HS-27A (cell line): ENCODE measurements around the gene IRX2.

Experiments used
- DNase-seq: peaks from one replicate; pipeline ENCODE4 v3.0.0-alpha.2; 2012; ENCODE audit warnings: low read depth, missing footprints

The IRX2 gene

DNA sequence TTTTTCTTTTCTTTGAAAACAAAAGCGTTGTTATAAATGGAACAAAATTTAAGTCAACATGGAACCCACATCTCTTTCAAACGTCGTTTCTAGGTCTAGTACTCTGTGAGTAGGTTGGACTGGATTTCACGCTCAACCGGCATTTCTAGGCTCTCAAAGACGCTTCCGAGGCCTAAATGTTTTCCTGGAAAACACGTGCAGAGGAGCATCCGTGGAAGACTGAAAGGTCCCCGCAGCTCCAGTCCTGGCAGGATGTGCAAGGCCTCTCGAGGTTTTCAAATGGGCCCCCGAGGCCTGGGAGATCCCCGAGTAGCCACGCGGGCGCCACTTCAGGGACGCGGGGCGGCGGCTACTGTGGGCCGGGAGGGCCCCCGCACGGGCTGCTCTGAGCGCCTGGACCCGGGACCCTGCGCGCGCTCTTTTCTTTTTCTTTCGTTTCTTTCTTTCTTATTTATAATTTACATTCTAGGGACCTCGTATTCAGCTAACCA is 4.2 kb upstream of the IRX2 start:
- DNase-seq, result no peak

DNA sequence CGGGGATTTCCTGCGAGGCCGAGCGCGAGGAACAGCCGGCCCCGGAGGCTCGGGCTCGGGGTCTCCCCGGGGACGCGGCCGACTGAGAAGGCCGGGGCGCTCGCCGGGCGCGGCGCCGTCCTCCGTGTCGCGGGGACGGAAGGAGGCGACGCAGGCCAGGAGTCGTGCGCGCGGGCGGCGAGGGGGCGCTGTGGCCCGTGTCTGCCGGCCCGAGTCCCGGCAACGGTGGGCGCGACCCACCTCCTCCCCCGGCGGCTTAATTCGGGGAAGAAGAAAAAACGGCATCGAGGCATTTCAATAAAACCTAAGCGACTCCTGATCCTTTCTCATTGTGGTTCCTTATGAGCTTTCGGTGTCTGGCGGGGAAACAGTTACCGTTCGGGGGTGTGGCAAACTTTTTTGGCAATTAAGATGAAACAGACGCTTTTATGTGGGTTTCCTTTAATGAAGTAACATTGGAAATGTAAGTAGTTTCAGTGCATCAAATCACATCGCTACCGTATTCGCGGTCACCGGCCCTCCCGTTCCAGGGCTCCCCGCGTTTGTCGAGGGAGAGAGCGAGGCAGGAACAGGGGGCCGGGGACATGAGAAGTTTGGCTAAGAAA is 3.7 kb upstream of the IRX2 start:
- DNase-seq, result no peak

DNA sequence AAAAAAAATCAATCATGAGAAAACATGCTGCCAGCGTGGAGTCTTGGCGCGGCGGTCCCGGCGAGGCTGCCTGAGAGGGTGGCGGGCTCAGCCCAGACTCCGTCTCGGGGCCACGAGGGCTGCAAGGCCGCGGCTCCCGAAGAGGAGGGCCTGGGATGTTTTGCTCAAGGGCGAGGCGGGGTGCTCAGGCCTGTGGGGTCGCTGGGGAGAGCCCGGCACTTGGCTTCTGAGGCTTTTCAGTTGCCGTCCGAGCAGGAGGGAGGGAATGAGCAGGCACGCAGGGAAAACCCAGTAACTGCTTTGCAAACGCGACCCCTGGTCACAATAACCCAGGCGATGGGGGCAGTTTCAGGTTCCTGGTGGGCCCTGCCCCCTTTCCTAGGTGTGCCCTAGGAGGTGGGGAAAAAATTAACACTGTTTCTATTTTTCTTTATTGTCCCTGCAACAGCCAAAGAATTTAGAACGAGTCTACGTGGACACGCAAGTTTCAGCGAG is 3.2 kb upstream of the IRX2 start:
- DNase-seq, result no peak

DNA sequence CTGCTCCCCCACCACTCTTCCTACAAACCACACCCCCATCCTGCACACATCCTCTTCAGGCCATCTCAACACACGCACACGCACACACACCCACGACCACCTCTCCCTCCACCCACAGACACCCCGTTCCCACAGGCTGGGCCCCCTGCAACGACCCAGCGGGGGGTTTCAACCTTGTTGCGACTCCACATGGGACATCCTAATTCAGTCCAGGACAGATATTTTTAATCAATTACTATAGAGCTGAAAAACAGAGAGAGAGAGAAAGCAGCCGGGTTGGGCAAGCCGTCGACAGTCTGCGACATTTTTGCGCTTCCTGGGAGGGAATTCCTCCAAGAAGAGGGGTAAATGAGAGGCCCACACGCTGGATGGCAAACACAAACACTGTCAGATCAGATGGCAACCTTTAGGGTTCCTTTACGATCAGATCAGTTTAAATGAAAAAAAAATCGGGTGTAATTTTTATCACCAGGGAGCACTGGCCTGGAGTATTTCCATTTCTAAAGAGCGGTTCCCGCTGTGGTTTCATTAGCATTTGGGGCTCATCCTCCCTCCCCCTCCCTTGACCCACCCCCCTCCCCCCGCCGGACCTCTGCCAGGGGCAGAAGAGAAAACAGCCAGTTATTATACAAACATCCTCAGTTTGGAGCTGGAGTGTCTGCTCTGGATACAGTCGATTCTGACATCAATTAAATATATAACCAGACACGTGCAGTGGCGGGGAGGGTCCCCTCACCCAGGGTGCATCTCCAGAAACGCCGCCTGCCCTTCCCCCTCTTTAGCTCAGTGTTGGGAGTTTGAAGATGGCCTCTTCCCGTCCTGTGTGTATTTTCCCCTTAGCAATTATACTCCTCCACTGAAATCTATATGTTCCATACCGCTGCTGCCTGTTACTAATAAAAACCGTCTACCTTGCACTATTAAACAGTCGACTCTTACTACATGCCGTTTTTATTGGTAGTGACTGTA is 2.3 kb upstream of the IRX2 start:
- DNase-seq, result no peak

DNA sequence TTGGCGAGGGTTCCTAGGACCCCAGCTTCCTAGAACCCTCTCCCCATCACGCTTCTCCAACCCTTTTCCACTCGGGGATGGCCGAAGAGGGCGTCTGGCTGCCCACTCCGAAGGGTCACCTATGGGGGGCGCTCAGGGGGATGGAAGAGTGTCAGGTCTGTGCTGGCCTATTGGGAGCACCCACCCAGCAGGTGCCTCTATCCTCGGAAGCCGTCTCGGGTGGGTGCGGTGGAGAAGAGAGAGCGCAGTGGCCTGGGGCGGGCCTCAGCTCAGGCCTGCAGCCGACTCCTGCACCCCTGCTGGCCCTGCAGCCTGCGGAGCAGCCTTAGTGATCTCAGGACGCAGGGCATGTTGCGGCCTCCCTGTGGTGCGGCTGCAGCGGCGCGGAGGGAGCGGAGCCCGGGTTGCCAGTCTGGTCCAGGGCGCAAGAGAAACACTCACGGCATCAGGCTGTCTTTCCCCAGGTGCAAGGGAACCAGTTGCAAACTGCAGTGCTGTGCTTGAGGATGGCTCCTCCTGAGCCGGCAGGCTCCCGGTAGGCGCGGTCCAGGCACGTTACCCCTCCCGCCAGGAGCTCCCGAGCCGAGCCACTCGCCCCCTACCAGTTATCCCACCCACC is 1.5 kb upstream of the IRX2 start:
- no peak for DNase-seq

DNA sequence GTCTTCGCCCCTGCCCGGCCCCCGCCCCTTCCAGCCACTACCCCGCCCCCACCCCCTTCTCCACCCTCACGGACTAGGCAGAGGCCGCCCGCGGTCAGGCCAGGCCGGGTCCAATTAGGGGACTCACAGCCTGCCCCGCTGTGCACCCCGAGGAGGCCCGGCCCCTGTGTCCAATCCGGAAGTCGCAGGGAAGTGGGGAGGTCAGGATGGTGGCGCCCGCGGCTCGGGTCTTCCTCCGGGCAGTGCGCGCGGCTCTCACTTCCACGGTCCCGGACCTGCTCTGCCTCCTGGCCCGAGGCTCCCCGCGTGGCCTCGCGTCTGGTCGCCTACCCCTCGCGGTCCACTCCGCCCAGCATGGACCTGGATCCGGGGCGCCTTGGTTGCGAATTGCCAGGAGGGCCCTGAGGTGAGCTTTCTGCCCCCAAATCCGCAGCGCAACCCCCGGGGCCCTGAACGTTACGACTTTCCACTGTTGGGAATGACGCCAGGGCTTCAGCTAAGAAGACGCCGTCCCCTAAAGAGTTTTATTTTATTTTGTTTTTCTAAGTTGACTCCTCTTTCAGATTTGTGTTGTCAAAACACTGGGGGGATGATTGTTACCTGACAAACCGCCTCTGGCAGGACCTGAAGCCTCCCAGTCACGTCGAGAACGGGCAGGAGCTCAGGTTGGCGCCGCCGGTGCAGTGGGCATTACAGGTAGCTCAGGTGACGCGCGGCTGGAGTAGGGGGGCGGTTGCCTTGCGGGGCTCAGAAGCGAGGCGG is 763 bp upstream of the IRX2 start:
- DNase-seq, result no peak

DNA sequence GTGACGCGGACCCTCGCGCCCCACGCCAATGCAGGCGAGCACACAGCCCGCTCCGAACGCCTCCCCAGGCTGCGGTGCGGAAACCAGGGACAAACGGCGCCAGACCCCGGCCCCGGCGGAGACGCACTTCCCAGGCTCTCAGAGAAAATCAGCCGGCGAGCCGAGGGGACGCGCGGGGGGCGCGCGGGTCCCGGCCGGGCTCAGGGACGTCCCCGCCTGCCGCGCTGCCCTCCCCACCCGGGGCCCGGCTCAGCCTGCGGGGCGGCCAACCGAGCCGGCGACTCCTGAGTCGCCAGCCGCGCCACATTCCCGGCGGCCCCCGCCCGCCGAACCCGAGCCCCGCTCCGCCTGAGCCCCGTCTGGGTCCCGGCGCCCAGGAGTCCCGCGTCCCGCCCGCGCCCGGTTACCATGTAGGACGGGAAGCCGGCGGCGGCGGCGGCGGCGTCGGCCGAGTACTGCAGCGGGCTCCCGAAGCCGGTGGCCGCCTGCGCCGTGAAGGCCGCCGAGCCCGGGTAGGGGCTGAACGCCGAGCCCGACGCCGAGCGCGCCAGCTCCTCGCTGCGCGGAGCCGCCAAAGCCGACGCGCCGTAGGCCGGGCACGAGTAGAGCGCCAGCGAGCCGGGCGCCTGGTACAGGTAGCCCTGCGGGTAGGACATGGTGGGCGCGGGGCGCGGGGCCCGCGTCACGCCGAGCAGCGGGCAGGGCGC is 566 bp downstream of the IRX2 start:
- no peak for DNase-seq

DNA sequence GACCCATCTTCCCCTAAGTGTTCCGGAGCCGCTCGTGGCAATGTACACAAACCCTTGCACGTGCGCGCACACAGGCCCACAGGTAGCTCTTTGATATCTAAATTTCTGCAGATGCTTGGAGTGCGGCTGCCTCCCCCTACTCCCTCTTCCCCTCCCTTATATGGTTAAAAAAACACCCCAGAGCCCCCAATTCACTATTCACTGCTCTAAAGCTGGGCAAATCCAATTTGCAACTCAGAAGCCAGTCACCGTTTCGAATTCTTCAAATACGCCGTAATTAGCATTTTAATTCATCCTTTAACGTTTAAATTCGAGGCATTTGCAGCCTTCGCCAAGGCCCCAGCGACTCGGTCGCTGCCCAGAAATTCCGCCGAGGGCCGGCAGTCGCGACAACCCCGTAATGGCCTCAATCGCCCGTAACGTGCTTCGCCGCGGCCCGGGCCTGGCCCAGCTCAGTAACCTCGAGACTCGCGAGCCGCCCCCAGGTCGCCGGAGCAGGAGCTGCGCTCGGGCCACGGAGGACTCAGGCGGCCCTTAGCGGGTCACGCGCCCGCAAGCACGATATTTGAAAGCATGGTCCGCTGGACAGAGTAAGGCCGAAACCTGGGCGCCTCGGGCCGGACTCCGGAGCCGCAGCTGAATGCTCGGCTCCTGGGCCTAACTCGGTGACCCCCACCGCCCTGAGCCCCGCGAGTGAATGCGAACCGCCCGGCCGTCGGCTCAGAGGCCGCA is 1.3 kb downstream of the IRX2 start:
- no peak for DNase-seq

DNA sequence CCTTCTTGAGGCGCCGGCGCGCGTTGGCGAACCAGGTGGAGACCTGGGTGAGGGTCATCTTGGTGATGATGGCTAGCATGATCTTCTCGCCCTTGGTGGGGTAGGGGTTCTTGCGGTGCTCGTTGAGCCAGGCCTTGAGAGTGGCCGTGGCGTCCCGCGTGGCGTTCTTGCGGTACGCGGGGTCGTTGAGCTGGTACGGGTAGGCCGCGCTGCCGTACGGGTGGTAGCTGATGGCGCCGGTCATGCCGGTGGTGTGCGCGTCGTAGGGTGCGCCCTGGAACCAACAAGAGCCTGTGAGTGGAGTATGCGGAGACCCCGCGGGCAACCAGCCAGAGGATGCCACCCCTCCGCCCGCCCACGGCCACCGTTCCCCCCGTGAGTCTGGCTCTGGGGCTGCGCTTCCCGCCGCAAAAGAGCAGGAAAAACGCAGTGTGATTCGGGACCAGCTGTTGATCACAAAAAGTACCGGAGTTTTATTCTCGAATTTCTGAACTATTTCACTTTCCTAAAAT is 1.9 kb downstream of the IRX2 start:
- no peak for DNase-seq

DNA sequence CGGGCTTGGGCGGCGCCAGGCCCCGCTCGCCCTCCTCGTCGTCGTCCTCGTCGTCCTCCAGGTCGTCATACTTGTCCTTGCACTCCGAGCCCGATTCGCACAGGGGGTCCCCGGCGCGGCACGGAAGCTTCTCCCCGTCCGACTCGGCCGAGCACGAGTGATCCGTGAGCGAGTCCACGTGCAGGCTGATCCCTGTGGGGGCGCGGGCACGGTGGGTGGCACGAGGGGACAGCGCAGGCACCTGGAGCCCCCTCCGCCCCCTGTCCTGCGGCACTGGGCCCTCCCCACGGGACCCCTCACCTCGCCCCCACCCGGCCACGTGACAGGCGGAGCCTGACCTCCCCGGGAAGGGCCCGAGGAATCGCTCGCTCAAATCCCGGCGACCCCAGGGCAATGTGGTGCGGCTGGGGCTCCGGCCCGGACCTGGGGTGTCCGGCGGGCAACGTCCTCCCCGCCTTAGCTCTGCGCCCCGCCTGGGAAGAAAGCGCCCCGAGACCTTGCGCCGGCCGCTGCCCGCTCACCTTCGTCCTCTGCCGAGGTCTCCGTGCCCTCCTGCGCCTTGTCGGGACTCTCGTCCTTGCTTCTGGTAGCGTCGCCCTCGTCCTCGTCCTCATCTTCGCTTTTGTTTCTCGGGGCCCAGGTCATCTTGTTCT is 2.5 kb downstream of the IRX2 start:
- DNase-seq, result no peak

DNA sequence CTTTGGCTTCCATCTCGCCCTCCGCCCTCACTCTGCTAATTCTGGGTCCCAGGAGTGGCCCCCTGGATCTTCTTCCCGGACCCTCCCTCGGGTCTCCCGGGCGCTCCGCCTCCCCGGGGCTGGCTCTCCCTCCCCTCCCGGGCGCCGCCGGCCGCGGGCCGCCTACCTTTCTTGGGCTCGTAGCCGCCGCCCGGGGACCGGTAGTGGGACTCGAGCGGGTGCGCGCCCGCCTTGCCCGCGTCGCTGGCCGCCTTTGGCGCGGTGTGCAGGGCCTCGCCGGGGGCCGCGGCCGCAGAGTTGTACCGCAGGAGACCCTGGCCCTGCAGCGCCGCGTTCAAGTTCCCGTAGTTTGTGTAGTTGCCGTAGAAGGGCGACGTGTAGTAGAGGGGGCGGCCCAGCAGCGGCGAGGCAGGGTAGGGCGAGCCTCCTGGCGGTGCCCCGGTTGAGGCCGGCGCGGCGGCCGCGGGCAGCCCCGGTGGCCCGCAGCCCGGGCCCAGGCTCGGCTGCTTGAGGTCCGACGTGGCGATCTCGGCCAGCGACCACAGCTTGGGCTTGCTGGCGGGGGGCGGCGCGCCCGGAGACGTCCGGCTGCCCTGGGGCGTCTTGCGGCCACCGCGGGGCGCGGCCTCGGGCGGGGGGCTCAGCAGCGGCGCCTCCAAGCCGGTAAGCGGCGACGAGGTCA is 3.2 kb downstream of the IRX2 start:
- no peak for DNase-seq

DNA sequence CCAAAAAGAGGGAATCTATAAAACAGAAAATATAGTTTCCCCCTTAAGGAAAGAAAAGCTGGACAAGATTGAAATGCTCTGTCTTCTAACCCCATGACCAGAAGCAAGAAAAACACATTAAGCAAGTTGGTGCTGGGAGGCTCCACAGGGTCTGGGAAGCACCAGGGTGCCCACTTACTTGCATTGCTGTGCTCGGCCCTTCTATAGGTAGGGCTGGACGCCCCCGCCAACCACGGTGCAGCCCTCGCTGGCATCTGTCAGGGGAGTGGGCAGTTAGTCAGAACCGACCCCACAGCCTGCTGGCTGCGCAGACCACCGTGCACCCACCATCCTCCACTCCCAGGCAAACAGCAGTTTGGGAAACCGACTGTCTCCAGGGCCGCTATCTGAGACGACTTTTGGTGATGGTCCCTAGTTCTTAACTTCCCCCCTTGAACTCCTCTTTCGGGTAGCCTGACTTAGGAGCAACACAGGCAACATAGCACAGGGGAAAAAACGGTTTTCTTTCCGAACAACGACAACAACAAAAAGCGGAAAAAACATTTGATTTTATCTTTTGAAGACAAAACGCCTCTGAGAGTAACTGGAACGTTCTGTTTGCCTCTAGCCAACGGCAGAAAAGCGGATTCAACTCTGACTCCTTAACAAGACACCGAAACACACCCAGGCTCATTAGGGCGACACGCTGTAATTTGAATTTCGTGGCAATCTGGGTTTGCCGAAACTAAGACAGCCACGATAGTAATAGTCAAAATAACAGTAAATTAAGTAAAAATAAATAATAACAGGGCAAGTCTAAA is 3.9 kb downstream of the IRX2 start:
- no peak for DNase-seq

DNA sequence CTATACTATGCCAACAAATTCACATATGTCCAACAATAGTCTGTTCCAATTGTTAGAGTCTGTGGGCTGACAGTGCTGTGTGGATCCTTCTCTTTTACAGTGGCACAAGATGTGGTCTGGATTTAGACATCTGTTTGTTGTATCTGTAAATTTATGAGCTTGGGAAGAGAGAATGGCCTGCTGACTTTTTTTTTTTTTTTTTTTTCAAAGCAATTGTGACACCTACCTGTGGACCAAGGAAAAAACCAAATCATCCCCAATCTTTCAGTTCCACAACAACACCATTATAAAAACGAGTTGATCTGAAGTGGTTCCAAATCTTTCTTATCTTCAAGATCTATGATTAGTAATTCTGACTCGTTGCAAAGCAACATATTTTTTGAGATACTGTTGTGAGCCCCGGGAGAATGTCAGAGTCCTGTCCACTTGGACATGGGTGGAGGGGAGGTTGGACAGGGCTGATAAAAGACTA is 4.9 kb downstream of the IRX2 start:
- no peak for DNase-seq

DNA sequence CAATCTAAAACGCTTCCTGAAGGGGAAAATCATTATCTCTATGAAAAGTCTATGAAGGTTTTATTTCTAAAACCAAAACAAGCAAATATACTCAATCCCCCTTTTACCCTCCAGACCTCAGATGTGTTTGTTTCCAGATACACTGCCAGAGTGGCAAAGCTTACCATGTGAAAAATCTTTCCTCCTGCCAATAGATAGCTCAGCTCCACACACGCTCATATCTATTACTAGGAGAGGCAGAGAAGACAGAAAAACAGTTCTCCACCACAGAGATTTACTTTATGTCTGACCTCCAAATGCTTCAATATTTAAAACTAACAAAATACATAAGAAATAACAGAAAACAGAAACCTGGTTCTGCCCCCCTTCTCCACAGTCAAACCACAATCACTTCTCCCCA is 7.0 kb downstream of the IRX2 start:
- no peak for DNase-seq

DNA sequence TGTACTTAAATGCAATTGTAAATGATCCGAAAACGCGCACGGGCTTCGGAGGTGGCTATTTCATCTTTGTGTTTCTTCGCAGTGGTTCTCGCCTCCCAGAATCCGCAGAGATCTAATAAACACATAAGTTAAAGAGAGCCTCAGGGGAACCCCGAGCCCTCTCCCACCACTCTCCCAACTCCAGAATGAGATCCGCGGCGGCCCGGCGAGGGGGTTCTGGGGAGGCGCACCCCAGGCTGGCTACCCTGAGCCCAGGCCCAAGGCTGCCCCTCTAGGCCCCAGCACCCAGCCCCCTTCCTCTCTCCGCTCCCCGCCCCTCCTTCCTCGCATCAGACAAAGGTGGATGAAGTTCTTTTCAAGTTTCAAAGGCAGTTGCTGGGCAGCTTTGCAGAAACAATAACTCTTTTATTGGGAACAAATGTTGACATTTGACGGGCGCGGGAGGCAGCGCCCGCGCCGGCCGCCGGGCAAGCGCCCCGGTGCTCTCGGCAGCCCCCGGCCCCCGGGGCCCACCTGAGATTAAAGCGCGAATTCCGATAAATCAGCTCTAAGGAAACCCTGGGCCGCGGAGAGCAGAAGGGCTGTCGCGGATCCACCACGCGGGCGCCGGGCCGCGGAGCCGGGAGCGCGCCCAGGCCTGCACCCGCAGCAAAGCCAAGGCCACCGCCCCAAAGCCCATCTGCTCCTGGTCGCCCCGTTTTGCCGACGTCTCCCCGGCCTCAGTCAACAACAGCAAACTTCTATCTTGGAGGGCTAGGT is 8.4 kb downstream of the IRX2 start:
- no peak for DNase-seq

DNA sequence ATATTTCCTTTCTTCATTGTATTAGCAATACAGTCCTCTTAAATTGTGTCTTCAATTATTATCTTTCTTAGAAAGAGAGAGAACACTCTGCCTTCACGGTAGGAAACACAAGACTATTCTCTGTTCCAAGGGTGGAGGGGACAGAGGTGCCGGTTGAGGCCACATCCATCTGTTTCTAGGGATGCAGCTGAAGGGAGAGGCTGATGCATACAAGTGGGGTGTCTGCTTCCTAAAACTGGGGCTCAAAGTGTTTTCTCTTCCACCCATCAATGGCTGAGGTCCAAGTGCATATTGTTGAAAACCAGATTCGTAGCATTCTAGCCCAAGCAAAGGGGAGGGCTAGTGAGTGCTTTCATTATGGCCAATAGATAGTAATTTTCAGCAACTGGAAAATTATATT is 9.5 kb downstream of the IRX2 start:
- no peak for DNase-seq

DNA sequence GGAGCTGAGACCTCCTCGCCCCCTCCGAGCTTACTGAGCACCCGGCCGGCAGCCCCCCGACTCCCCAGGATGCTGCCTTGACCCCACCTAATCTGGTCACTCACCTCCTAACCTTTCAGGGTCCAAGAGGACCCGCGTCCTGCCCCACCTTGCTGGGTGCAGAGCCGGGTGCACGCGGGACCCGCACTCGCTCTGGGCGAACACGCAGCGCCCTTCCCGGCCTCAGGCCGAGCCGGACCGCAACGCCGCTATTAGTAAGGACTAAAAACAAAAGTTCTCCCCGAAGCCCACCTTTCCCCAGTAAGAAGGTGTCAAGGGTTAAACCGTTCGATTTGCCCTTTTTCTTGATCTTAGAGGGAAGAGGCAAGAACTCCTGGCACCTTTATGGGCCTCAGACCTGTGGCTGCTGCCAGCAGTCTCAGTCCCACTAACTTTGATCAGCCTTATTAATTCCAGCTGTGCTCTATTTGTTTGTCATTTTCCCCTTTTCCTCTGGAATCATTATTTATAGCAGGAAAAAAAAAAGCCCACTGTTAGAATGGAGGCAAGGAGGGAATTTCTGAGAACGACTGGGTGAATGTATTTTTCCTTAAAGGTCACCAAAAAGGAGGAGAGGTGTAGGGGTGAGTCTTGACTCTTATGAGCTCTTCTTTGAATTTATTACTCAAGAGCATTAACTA is 10.5 kb downstream of the IRX2 start:
- no peak for DNase-seq
